HFFc6 (cell line): ENCODE measurements around the gene PJA2. TPM values are rescaled to one million over a fixed set of nuclear protein-coding genes. Genes with fewer than 3 reads are reported as not detected.
A peak's percentile ranks its signal among the peaks of the same experiment; 100 is the strongest.

Experiments
- DNase-seq: peaks from one replicate; pipeline ENCODE4 v3.0.0-alpha.2; 2018
- H3K27ac Mint-ChIP-seq: 2 replicates; pipeline ENCODE4 v1.8.0; 2020; ENCODE audit warnings: mild to moderate bottlenecking, mixed read lengths
- H3K27me3 Mint-ChIP-seq: 2 replicates; pipeline ENCODE4 v1.8.0; 2021; ENCODE audit warnings: mild to moderate bottlenecking, moderate library complexity, mixed read lengths; ENCODE audit not compliant: insufficient read depth
- H3K36me3 Mint-ChIP-seq: 2 replicates; pipeline ENCODE4 v1.8.0; 2021; ENCODE audit warnings: low read depth, mixed read lengths
- H3K4me1 Mint-ChIP-seq: 2 replicates; pipeline ENCODE4 v1.8.0; 2020; ENCODE audit warnings: low read depth, mixed read lengths
- H3K4me3 Mint-ChIP-seq: 2 replicates; pipeline ENCODE4 v1.8.0; 2020; ENCODE audit warnings: mild to moderate bottlenecking, moderate library complexity, mixed read lengths
- H3K9me3 Mint-ChIP-seq: 2 replicates; pipeline ENCODE4 v1.8.0; 2020; ENCODE audit warnings: mild to moderate bottlenecking, mixed read lengths
- CTCF ChIP-seq: fragments of 200-600 bp; sonication (generic); IDR thresholded peaks from 2 replicates; pipeline ENCODE4 v1.5.0; 2021; ENCODE audit warnings: antibody characterized with exemption, mild to moderate bottlenecking
- total RNA-seq, 6 experiments: library from RNA; stranded (reverse); fragmentation: NEBNext Ultra II Directional; extraction: Animal tissue kit (Norgen Biotek cat#: 25700); gene quantifications; 2 replicates in 1 of 6; 3 replicates in 5 of 6; pipeline ENCODE4 v1.2.3, GENCODE V29; 2021

Gene PJA2
- total RNA-seq, 6 experiments from 2014 or later: 68.5 to 78.7 (median 76.1) TPM

GRCh38 chr5:109387408-109387974, 22.3 kb downstream of the PJA2 start:
- DNase-seq: no peak
- H3K9me3 Mint-ChIP-seq: no peaks in the 10 kb centered on the region

GRCh38 chr5:109378095-109378494, 31.7 kb downstream of the PJA2 start:
- H3K4me1 Mint-ChIP-seq: peaks cover 17% of the 10 kb centered on the region; the same call in 1 of the 2 replicates
- H3K36me3 Mint-ChIP-seq: peaks cover 12% of the 10 kb centered on the region
- no peak for TF ChIP-seq CTCF
- no peak for DNase-seq
- no peaks in the 10 kb centered on the region for H3K9me3 Mint-ChIP-seq
- no peak overlapping the region for H3K4me3 Mint-ChIP-seq
- H3K27ac Mint-ChIP-seq: no peak overlapping the region
- H3K27me3 Mint-ChIP-seq: no peaks in the 10 kb centered on the region; the same call in 1 of the 2 replicates

More at GRCh38 chr5:109387408-109387974, 22.3 kb downstream of the PJA2 start:
- Mint-ChIP-seq H3K4me1 (peaks cover 35% of the 10 kb centered on the region), H3K27me3 (no peaks in the 10 kb centered on the region), H3K27ac (peak overlapping the region; percentile 63; the same call in 1 of the 2 replicates), H3K36me3 (peaks cover 16% of the 10 kb centered on the region), H3K4me3 (no peak overlapping the region)
- TF ChIP-seq CTCF: no peak

GRCh38 chr5:109374625-109375024, 35.1 kb downstream of the PJA2 start:
- Mint-ChIP-seq H3K36me3 (peaks cover 17% of the 10 kb centered on the region), H3K4me1 (peaks cover 29% of the 10 kb centered on the region), H3K27ac (no peak overlapping the region), H3K27me3 (no peaks in the 10 kb centered on the region; the same call in 1 of the 2 replicates), H3K9me3 (no peaks in the 10 kb centered on the region), H3K4me3 (no peak overlapping the region)
- peak; percentile 12 for DNase-seq
- peak; percentile 24; the same call in 1 of the 2 replicates for TF ChIP-seq CTCF

GRCh38 chr5:109373932-109374331, 35.8 kb downstream of the PJA2 start:
- Mint-ChIP-seq H3K27ac (no peak overlapping the region), H3K36me3 (peaks cover 19% of the 10 kb centered on the region), H3K27me3 (no peaks in the 10 kb centered on the region; the same call in 1 of the 2 replicates), H3K9me3 (no peaks in the 10 kb centered on the region; the same call in 1 of the 2 replicates), H3K4me3 (no peak overlapping the region), H3K4me1 (peaks cover 29% of the 10 kb centered on the region)
- no peak for DNase-seq
- TF ChIP-seq CTCF: no peak

GRCh38 chr5:109370343-109370742, 39.4 kb downstream of the PJA2 start:
- Mint-ChIP-seq H3K9me3 (peaks cover 5% of the 10 kb centered on the region; the same call in 1 of the 2 replicates), H3K4me3 (no peak overlapping the region), H3K27ac (no peak overlapping the region), H3K36me3 (peaks cover 31% of the 10 kb centered on the region), H3K27me3 (no peaks in the 10 kb centered on the region; the same call in 1 of the 2 replicates), H3K4me1 (peaks cover 27% of the 10 kb centered on the region)
- DNase-seq: no peak
- no peak for TF ChIP-seq CTCF
